Central memory CD8-positive, alpha-beta T cell (primary cell): Measurements from ENCODE around the gene ATP8B3.

ENCODE experiments used
- ATAC-seq: fragments of 150-1000 bp; cut with Tn5 transposase; replicated peaks from 2 replicates; pipeline ENCODE4 v1.10.0; 2022; ENCODE audit warnings: mild to moderate bottlenecking, moderate FRiP score, moderate number of reproducible peaks; ENCODE audit not compliant: poor library complexity, severe bottlenecking; ENCODE audit errors: extremely low read depth
- DNase-seq, 2 donors: peaks; one replicate each; pipeline ENCODE4 v3.0.0; 2021; ENCODE audit warnings: low spot score in 2 of 2
- H3K27ac Mint-ChIP-seq: one replicate; pipeline ENCODE4 v1.8.0; 2022; ENCODE audit warnings: low read depth, mild to moderate bottlenecking, moderate library complexity, mixed read lengths
- H3K27me3 Mint-ChIP-seq: one replicate; pipeline ENCODE4 v1.8.0; 2022; ENCODE audit warnings: mixed read lengths
- H3K36me3 Mint-ChIP-seq: one replicate; pipeline ENCODE4 v1.8.0; 2022; ENCODE audit warnings: mild to moderate bottlenecking, moderate library complexity, mixed read lengths; ENCODE audit not compliant: insufficient read depth
- H3K4me1 Mint-ChIP-seq: one replicate; pipeline ENCODE4 v1.8.0; 2022; ENCODE audit warnings: mixed read lengths
- H3K4me3 Mint-ChIP-seq: one replicate; pipeline ENCODE4 v1.8.0; 2022; ENCODE audit warnings: mild to moderate bottlenecking, moderate library complexity, mixed read lengths
- H3K9me3 Mint-ChIP-seq: one replicate; pipeline ENCODE4 v1.8.0; 2022; ENCODE audit warnings: mixed read lengths

Gene ATP8B3

DNA sequence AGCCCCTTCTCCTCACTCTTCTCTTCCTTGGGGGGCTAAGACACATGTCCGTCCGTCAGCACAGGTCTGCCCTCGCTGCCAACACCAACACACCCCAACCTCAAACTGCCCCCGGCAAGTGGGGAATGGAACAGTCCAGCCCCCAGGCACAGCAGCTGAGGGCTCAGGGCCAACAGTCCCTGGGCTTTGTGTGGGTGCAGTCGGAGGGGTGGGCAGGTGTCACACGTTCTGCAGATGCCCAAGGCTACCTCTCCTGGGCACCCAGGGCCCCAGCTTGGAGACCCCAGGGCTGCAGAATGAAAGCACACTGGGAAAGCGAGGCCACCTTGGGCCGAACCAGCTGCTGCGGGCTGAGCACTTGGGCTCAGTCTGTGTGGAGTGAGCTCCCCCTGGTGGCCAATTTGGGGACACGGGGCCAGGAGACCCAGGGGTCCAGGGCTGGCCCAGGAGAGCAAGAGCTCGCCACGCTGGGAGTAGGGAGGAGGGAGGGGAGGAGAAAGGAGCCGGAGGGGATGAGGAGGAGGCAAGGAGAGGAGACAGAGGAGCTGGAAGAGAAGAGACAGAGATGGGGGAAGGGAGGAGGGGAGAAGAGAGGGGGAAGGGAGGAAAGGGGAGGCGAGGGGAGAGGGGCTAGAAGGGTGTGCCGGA lies 14.0 kb upstream of the ATP8B3 start:
- Mint-ChIP-seq H3K27me3 (no peaks in the 10 kb centered on the region), H3K36me3 (peaks cover 42% of the 10 kb centered on the region), H3K27ac (peak overlapping the region; percentile 53), H3K4me1 (peaks cover 5% of the 10 kb centered on the region), H3K4me3 (no peak overlapping the region), H3K9me3 (no peaks in the 10 kb centered on the region)
- DNase-seq (peak; percentile 66 to 82), ATAC-seq (peak; percentile 82)

DNA sequence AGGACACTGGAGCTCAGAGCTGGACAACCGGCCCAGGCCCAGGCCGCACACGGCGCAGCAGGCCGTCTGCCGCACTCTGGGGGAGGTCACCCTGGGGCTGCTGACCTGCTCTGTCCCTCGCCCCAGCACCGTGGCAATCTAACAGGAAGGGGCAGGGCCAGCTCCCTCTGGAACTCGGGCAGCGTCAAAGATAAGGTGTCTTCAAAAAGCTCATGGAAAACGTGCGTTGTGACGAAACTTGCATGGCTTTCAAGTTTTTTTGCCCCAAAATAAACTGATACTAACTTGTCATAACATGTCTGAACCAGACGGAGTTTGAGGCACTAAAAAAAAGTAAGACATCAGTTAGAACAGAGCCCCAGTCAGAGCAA lies 12.2 kb upstream of the ATP8B3 start:
- Mint-ChIP-seq H3K27me3 (no peaks in the 10 kb centered on the region), H3K4me1 (no peaks in the 10 kb centered on the region), H3K27ac (no peak overlapping the region), H3K9me3 (no peaks in the 10 kb centered on the region), H3K36me3 (peaks cover 44% of the 10 kb centered on the region), H3K4me3 (no peak overlapping the region)
- DNase-seq: no peak
- no peak for ATAC-seq

DNA sequence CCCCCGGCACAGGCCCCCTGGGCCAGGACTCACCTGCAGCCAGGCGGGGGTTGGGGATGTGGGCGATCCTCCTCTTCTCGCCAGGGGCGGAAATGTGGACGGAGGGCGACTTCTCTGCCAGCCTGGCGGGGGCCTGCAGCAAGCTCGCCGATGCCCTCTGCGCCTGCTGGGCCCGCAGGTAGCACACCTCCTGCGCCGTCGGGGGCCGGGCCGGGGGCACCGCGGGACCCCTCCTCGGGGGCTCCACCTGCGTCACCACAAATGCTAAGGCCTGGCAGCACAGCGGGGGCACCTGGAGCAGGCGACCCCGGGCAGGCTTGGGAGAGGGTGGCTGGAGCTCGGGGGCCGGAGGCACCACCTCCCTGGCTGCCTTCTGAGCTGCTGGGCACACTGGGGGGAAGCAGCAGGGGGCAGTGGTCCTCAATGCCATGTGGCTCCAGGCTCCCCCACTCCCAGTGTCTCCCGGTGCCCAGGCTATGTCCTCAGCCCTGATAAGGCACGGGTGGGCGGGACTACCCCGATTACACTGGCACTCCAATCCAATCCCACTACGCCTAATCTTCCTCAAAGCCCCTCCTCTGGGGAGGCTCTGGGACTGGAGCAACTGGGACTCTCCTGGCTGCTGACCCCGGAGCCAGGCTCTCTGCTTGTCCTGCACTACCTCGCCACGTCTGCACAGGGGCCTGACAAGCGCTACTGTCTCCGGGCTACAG lies 11.6 kb upstream of the ATP8B3 start:
- no peaks in the 10 kb centered on the region for H3K4me1 Mint-ChIP-seq
- ATAC-seq (no peak), DNase-seq (no peak)
- H3K9me3 Mint-ChIP-seq: no peaks in the 10 kb centered on the region
- no peak overlapping the region for H3K27ac Mint-ChIP-seq
- peaks cover 41% of the 10 kb centered on the region for H3K36me3 Mint-ChIP-seq
- no peaks in the 10 kb centered on the region for H3K27me3 Mint-ChIP-seq
- H3K4me3 Mint-ChIP-seq: no peak overlapping the region

DNA sequence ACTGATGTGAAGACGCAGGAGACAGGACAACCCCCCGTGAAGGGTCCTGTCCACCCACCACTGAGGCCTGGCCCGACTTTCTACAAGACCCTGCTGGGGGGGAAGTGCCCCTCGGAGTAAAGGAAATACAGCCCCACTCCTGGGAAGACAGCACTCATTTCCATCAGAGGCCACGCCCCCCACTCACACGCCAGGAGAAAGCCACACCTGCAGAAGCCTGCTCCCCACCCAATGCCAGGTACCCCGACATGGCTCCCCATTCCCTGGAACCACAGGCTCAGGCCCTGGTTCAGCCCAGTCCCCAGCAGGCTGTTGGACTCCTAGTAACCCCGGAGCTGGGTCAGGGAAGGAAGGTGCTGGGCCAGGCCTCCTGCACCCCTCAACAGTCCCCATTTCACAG lies 10.9 kb upstream of the ATP8B3 start:
- no peaks in the 10 kb centered on the region for H3K27me3 Mint-ChIP-seq
- H3K4me1 Mint-ChIP-seq: no peaks in the 10 kb centered on the region
- ATAC-seq (no peak), DNase-seq (no peak)
- H3K9me3 Mint-ChIP-seq: no peaks in the 10 kb centered on the region
- peaks cover 37% of the 10 kb centered on the region for H3K36me3 Mint-ChIP-seq
- no peak overlapping the region for H3K4me3 Mint-ChIP-seq
- H3K27ac Mint-ChIP-seq: no peak overlapping the region

DNA sequence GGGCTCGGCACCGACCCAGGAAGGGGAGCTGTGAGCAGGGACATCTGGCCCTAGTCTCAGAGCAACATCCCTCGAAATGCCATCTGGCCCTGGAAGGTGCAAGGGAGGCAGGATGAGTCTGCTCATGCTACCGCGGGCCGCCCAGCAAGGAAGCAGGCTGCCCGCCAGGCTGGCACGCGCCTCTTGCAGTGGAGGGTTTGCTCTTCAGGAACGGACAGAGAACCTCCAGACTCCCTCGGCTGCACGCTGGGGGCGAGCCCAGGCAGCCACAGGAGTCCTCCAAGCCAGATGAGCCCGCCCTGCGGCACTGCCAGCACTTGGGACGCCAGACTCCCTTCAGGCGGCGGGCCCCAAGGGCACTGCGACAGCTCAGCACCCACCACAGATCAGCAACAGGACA lies 10.1 kb upstream of the ATP8B3 start:
- Mint-ChIP-seq H3K4me3 (no peak overlapping the region), H3K9me3 (no peaks in the 10 kb centered on the region), H3K27me3 (no peaks in the 10 kb centered on the region), H3K36me3 (peaks cover 35% of the 10 kb centered on the region), H3K27ac (no peak overlapping the region), H3K4me1 (no peaks in the 10 kb centered on the region)
- ATAC-seq (no peak), DNase-seq (no peak)

DNA sequence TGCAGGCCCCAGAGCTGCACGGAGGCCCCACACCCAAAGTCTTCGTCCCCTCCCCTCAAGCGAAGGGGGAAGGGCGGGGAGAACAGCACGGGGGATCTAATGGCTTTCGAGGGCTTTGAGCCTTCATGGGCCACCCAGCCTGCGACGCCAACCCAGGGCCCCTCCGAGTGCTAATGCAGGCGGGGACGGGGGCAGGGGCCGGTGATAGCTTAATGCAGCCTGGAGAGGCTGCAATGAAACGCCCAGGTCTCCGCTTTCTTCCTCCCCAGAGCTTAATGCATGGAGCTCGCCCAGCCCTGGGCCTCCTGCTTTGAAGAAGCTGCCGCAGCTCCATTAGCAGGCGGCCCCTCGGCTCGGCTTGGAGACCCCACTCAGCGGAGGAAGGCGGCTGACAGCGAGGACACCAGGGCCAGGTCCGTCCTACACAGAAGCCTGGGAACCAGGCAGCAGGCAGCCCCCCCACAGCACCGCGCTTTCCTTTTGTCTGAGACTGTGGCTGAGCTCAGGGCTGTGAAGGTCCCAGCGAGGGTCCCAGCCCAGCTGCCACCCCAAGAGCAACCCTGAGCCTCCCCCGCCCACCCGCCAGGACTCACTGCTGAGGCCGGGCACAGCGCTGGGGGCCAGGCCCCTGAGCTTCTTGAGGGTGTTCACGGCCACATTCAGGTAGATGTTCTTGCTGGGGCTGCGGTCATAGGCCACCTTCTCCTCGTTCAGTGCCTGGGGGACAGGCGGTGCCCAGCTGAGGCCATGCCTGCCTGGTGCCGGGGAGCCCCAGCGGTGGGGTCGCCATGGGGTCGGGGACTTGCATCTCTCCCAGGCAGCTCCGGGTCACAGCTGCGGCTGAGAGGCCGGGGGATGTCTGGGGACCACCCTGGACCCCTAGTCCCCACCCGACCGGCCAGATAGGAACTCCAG lies 7.5 kb upstream of the ATP8B3 start:
- Mint-ChIP-seq H3K27me3 (no peaks in the 10 kb centered on the region), H3K4me3 (no peak overlapping the region), H3K9me3 (no peaks in the 10 kb centered on the region), H3K27ac (no peak overlapping the region), H3K4me1 (no peaks in the 10 kb centered on the region), H3K36me3 (peaks cover 31% of the 10 kb centered on the region)
- DNase-seq: no peak
- ATAC-seq: no peak

DNA sequence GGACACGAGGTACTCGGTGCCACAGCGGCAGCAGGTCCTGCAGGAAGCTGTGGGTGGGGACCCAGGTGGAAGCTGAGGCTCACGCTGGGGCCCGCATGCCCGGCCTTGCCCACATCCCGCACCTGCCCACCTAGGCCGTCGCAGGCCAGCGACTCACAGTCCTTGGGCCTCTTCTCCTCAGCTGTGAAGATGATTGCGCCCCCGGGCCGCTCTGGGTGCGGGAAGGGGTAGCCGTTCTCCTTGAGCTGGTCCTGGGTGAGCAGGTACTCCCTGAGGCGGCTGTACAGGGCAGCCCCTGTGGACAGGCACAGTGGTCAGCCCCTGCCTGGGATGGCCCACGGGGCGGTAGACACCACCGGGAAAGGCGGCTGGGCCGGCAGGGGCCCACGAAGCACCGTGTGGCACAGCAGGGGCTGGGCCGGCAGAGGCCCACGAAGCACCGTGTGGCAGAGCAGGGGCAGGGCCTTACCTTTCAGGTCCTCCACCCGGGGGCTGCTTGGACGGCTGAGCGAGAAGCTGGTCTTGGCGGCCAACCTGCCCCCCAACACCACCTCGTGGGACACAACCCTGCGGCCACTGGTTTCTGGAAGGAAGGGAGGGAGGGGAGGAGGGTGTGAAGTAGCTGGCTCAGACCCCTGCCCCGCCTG lies 6.6 kb upstream of the ATP8B3 start:
- Mint-ChIP-seq H3K4me1 (no peaks in the 10 kb centered on the region), H3K36me3 (peaks cover 27% of the 10 kb centered on the region), H3K9me3 (no peaks in the 10 kb centered on the region)

DNA sequence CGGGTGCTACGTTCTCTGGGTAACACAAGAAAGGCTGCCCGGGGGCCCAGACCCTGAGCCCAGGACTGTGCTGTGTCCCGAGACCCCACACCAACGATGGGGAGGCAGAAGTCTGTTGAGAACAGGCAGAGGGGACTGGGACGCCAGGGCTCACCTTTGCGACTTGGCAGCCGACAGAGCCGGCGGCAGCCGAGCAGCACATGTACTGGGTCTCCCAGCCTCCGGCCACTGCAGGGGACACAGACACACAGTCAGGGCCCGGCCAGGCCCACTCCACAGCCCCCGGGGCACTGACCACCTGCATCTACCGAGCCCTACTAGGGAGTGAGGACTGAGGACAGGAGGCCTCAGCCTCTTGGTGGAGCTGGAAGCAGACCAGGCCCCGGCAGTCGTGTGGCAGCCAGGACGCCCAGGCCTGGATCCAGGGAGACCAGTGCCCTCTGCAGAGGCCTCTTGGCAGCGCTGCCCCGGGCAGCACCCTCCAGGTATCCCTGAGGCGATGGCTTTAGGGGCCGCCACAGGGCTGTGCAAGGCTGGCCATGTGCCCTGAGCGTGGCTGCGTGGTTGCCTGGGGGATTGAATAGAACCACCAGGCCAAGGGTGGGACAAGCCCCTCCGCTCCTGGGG lies 5.6 kb upstream of the ATP8B3 start:
- Mint-ChIP-seq H3K27me3 (no peaks in the 10 kb centered on the region), H3K27ac (no peak overlapping the region), H3K4me1 (peaks cover 6% of the 10 kb centered on the region), H3K36me3 (peaks cover 29% of the 10 kb centered on the region), H3K4me3 (no peak overlapping the region), H3K9me3 (no peaks in the 10 kb centered on the region)
- DNase-seq (no peak), ATAC-seq (no peak)

More for the DNA sequence above, 6.6 kb upstream of the ATP8B3 start:
- DNase-seq (no peak), ATAC-seq (no peak)
- no peak overlapping the region for H3K27ac Mint-ChIP-seq
- no peaks in the 10 kb centered on the region for H3K27me3 Mint-ChIP-seq
- no peak overlapping the region for H3K4me3 Mint-ChIP-seq

DNA sequence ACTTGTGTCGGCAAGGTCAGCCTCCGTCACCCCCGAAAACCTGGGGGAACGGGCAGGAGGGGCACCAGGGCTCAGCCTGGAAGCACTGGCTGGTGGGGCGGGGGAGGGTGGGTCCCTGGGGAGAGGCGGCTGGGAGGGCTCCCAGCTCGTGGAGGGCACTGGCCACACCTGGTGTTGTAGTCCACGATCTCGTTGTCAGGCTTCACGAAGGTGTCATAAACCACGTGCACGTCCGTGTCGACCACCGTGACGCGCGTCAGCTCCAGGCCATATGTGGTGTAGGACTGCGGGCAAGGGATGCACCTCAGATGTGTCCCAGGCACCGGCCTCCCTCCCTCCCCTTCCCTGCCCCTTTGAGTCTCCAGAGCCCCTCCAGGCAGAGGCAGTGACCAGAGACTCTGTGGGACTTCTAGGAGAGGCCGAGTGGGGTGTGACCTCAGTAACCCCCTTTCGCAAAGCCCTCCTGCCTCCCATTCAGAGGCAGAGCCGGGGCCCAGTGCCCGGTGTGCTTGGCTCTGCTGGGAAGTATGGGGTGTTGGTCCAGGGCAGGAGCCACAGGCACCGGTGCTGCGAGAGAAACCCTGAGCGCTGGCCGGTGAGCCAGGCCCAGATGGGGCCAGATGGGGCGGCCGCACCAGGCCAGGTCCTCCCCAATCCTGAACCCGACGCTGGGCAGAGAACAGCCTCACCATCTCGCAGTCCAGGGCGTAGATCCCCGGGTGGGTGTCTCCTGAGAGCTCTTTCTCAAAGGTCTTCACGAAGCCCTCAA lies 4.6 kb upstream of the ATP8B3 start:
- no peaks in the 10 kb centered on the region for H3K9me3 Mint-ChIP-seq
- H3K27ac Mint-ChIP-seq: no peak overlapping the region
- no peak overlapping the region for H3K4me3 Mint-ChIP-seq
- DNase-seq (no peak), ATAC-seq (no peak)
- H3K36me3 Mint-ChIP-seq: peaks cover 25% of the 10 kb centered on the region
- peaks cover 10% of the 10 kb centered on the region for H3K4me1 Mint-ChIP-seq
- H3K27me3 Mint-ChIP-seq: no peaks in the 10 kb centered on the region

DNA sequence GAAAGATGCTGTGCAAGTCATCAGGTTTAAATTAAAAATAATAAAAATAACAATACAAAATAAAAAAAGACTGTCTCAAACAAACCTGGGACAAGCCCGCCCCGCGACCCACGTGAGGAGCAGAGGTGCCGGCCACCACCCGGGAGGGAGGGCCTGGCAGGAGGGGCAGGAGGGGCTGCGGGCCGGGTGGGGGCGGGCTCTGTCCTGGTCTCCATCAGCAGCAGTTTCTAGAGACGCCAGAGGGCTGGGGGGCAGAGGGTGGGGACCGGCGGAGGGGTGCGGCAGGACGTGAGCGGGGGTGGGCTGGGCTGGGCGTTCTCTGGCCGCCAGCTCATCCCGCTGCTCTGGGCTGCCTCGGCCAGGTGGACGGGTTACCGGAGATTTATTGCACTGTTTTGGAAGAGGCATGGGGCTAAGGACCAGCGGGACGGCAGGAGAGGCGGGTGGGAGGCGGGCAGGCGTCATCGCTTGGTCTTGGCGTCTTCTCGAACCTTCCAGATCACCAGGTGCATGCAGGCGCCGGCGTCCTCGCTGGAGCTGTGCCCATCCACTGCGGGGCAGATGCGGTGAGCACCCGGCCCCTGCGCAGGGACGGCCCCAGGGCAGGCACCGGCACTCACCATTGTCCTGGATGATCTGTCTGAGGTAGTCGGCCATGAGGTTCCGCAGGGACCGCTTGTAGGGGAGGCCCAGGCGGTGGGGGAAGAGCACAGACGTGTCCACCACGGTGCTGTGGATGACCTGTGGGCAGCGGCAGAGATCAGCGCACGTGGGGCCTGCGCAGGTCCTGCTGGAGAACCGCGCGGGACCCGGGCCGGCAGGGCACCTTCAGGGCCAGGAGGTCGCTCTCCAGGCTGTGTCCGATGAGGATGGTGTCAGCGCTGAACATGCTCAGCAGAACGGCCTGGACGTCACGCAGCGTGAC lies 3.8 kb upstream of the ATP8B3 start:
- ATAC-seq: no peak
- Mint-ChIP-seq H3K4me3 (no peak overlapping the region), H3K4me1 (peaks cover 10% of the 10 kb centered on the region), H3K27me3 (no peaks in the 10 kb centered on the region), H3K9me3 (no peaks in the 10 kb centered on the region), H3K27ac (no peak overlapping the region), H3K36me3 (peaks cover 27% of the 10 kb centered on the region)
- DNase-seq: no peak
